Tibial nerve (tissue), 4 donors: ENCODE measurements around the gene GNAT2. TPM values are rescaled to one million over a fixed set of nuclear protein-coding genes. Genes with fewer than 3 reads are reported as not detected.

ENCODE experiments used
- DNase-seq, 2 donors: peaks; one replicate each; pipeline ENCODE4 v3.0.0-alpha.2; 2019; ENCODE audit warnings: low spot score in 2 of 2
- H3K27ac ChIP-seq, 4 donors: fragments of 200-600 bp; sonication (generic) in 3 of 4; one replicate each; pipeline ENCODE4 v1.5.1; 2017 to 2019; ENCODE audit warnings: mild to moderate bottlenecking in 1 of 4
- H3K27me3 ChIP-seq, 2 donors: fragments of 200-600 bp; sonication (generic) in 1 of 2; one replicate each; pipeline versions ENCODE4 v1.5.1 to v1.6.0; 2017 to 2019
- H3K36me3 ChIP-seq, 3 donors: fragments of 200-600 bp; sonication (generic); one replicate each; pipeline ENCODE4 v1.5.1; 2018 to 2019
- H3K4me1 ChIP-seq, 4 donors: fragments of 200-600 bp; sonication (generic) in 3 of 4; one replicate each; pipeline ENCODE4 v1.5.1; 2017 to 2019
- H3K4me3 ChIP-seq, 4 donors: fragments of 200-600 bp; sonication (generic) in 3 of 4; one replicate each; pipeline ENCODE4 v1.5.1; 2017 to 2019; ENCODE audit warnings: mild to moderate bottlenecking in 1 of 4, moderate library complexity in 1 of 4
- H3K9me3 ChIP-seq, 4 donors: fragments of 200-600 bp; sonication (generic) in 3 of 4; one replicate each; pipeline ENCODE4 v1.5.1; 2017 to 2019
- EP300 ChIP-seq, 2 donors: sonication (generic); formaldehyde crosslinking; IDR thresholded peaks; one replicate each; pipeline ENCODE4 v1.6.1; 2017; ENCODE audit warnings: antibody characterized with exemption in 2 of 2, mild to moderate bottlenecking in 1 of 2
- POLR2A ChIP-seq, 2 donors: fragments of 450-650 bp; IDR thresholded peaks; one replicate each; pipeline ENCODE4 v1.6.1; 2017; ENCODE audit warnings: antibody characterized with exemption in 2 of 2, mild to moderate bottlenecking in 2 of 2, moderate library complexity in 2 of 2
- WGBS, 2 donors: methylation state at CpG; one replicate each; pipeline ENCODE4 v1.1.5; 2018; 5-methylcytosine and 5-hydroxymethylcytosine counted together
- total RNA-seq, 4 donors: library from RNA; depleted of rRNA; stranded (reverse); fragments of >200 nt; gene quantifications; one replicate each; pipeline ENCODE4 v1.1.0, GENCODE V29; 2016
- TF ChIP-seq, protein P1 (sequence below), 5 experiments: fragments of 200-600 bp in 3 of 5; fragments of 450-650 bp in 2 of 5; sonication (generic) in 3 of 5; IDR thresholded peaks; one replicate each; pipeline ENCODE4 v1.5.1; 2016 to 2019; ENCODE audit warnings: antibody characterized with exemption in 5 of 5, mild to moderate bottlenecking in 3 of 5, moderate library complexity in 2 of 5

Gene GNAT2
- total RNA-seq, 4 donors from 2014 or later, result not detected

DNA sequence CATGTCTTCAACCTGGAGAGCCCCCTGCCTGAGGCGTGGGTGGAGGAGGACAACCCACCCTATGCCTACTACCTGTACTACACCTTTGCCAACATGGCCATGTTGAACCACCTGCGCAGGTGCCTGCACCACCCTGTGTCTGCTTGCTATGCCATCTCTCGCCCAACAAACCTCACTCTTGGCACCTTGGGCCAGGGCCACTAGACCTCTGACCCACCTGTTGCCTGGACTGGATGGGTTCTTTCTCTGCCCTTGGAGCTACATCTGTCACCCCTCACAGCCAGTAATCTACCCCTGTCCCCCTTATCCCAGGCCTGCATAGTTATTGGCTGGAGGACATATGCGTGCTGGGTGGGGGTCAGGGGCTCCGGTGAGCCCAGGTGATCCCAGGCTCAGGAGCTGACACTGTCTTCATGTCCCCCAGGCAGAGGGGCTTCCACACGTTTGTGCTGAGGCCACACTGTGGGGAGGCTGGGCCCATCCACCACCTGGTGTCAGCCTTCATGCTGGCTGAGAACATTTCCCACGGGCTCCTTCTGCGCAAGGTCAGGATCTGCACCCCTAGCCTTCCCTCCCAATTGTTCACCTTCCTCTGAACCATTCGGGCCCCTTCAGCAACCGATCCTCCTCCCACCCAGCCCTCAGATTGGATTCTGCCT, 10.1 kb upstream of the GNAT2 start:
- Histone ChIP-seq H3K27ac (no peak overlapping the region), H3K4me1 (peaks cover 0 to 28% (median 4%) of the 10 kb centered on the region in 4 donors), H3K27me3 (no peaks in the 10 kb centered on the region), H3K4me3 (no peak overlapping the region), H3K36me3 (peaks cover 0 to 71% (median 15%) of the 10 kb centered on the region in 3 donors), H3K9me3 (no peaks in the 10 kb centered on the region)
- 85 to 97% methylated on average over 8 of the region's 10 CpGs for WGBS, 2 donors
- DNase-seq, result peak in 1 of 2 donors; percentile 3
- TF ChIP-seq, protein P1, sequence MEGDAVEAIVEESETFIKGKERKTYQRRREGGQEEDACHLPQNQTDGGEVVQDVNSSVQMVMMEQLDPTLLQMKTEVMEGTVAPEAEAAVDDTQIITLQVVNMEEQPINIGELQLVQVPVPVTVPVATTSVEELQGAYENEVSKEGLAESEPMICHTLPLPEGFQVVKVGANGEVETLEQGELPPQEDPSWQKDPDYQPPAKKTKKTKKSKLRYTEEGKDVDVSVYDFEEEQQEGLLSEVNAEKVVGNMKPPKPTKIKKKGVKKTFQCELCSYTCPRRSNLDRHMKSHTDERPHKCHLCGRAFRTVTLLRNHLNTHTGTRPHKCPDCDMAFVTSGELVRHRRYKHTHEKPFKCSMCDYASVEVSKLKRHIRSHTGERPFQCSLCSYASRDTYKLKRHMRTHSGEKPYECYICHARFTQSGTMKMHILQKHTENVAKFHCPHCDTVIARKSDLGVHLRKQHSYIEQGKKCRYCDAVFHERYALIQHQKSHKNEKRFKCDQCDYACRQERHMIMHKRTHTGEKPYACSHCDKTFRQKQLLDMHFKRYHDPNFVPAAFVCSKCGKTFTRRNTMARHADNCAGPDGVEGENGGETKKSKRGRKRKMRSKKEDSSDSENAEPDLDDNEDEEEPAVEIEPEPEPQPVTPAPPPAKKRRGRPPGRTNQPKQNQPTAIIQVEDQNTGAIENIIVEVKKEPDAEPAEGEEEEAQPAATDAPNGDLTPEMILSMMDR (IDR thresholded peaks at IDR 0.05), result no peak
- no peak for TF ChIP-seq EP300 (IDR thresholded peaks at IDR 0.05)
- no peak for TF ChIP-seq POLR2A (IDR thresholded peaks at IDR 0.05)

DNA sequence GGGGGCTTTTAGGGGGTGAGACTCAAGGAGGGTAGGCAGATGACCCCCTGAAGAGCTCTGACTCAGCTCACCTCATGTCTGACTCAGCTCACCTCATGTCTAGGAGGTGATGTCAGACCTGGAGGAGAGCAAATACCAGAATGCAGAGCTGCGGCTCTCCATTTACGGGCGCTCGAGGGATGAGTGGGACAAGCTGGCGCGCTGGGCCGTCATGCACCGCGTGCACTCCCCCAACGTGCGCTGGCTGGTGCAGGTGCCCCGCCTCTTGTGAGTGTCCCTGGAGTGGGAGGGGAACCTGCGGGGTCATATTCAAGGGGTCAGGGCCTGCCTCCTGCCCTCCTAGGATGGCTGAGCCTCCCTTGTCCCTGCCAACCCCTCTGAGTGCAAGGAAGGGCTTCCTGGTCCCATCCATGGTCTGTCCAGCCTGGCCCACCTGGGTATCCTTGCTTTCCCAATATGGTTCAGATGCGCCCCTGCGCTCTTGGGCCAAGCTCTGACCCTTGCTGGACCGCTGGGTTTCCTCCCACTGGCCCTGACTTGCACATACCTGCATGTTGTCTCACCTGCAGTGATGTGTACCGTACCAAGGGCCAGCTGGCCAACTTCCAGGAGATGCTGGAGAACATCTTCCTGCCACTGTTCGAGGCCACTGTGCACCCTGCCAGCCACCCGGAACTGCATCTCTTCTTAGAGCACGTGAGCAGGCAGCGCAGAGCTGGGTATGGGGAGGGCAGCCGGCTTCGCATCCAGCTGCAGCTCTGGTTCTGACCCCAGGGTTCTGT, 9.3 kb upstream of the GNAT2 start:
- no peak for TF ChIP-seq POLR2A (IDR thresholded peaks at IDR 0.05)
- TF ChIP-seq, protein P1 (IDR thresholded peaks at IDR 0.05), result no peak
- TF ChIP-seq EP300 (IDR thresholded peaks at IDR 0.05), result no peak
- Histone ChIP-seq H3K4me3 (no peak overlapping the region), H3K4me1 (peaks cover 0 to 36% (median 11%) of the 10 kb centered on the region in 4 donors), H3K9me3 (no peaks in the 10 kb centered on the region), H3K27ac (no peak overlapping the region), H3K27me3 (no peaks in the 10 kb centered on the region), H3K36me3 (peaks cover 0 to 71% (median 15%) of the 10 kb centered on the region in 3 donors)
- DNase-seq, result peak in 1 of 2 donors; percentile 4
- WGBS, 2 donors, result 86 to 91% methylated on average over 21 of the region's 23 CpGs

DNA sequence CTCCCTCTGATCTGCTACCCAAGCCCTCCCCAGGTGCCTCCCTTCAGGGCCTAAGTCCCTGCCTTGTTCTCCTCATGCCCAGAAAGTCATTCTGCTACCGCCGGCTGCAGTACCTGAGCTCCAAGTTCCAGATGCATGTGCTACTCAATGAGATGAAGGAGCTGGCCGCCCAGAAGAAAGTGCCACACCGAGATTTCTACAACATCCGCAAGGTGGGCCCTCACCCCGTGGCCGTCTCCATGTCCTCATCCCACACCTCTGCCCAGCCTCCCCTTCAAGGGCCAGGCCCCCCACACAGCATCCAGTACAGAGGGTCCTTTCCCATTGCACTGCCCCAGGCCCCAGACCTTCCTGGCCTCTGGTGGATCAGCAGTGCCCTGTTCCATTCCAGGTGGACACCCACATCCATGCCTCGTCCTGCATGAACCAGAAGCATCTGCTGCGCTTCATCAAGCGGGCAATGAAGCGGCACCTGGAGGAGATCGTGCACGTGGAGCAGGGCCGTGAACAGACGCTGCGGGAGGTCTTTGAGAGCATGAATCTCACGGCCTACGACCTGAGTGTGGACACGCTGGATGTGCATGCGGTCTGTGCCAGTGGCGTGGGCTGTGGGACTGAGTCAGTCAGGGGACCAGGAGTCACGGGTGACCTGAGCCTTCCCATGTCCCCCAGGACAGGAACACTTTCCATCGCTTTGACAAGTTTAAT, 8.4 kb upstream of the GNAT2 start:
- Histone ChIP-seq H3K9me3 (no peaks in the 10 kb centered on the region), H3K27me3 (no peaks in the 10 kb centered on the region), H3K4me1 (peaks cover 0 to 42% (median 19%) of the 10 kb centered on the region in 4 donors), H3K4me3 (no peak overlapping the region), H3K27ac (no peak overlapping the region), H3K36me3 (peaks cover 0 to 71% (median 15%) of the 10 kb centered on the region in 3 donors)
- 88 to 92% methylated on average over 22 to 23 of the region's 23 CpGs for WGBS, 2 donors
- peak in 1 of 2 donors; percentile 3 for DNase-seq
- TF ChIP-seq EP300 (IDR thresholded peaks at IDR 0.05) (no peak), POLR2A (IDR thresholded peaks at IDR 0.05) (no peak)
- TF ChIP-seq, protein P1 (IDR thresholded peaks at IDR 0.05), result no peak

DNA sequence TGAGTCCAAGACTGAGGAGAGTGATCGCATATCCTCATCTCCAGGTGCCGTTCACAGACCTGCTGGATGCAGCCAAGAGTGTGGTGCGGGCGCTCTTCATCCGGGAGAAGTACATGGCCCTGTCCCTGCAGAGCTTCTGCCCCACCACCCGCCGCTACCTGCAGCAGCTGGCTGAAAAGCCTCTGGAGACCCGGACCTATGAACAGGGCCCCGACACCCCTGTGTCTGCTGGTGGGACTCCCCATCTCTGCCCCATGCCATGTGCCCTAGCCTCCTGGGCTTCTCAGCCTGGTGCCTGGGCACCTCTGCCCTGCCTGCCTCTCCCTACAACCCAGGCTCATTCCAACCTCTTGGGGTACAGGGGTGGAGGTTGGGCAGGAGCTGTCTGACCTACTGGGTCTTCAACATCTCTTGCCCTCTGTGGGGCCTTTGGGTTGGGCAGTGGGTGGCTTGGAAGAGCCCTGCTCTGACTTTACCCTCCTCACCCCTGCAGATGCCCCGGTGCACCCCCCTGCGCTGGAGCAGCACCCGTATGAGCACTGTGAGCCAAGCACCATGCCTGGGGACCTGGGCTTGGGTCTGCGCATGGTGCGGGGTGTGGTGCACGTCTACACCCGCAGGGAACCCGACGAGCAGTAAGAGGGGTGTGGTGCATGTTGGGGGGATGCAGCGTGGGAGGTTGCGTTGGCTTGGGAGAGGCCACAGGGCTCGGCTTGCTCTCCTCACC, 7.4 kb upstream of the GNAT2 start:
- Histone ChIP-seq H3K4me3 (no peak overlapping the region), H3K27ac (no peak overlapping the region), H3K9me3 (no peaks in the 10 kb centered on the region), H3K4me1 (peaks cover 0 to 42% (median 24%) of the 10 kb centered on the region in 4 donors), H3K36me3 (peaks cover 0 to 66% (median 15%) of the 10 kb centered on the region in 3 donors), H3K27me3 (no peaks in the 10 kb centered on the region)
- WGBS, 2 donors, result 91% methylated on average over 21 of the region's 21 CpGs
- DNase-seq, result peak in 1 of 2 donors; percentile 2
- TF ChIP-seq POLR2A (IDR thresholded peaks at IDR 0.05) (no peak), EP300 (IDR thresholded peaks at IDR 0.05) (no peak)
- TF ChIP-seq, protein P1 (IDR thresholded peaks at IDR 0.05), result no peak
